Progenitor cell of endocrine pancreas (in vitro differentiated cells): ENCODE results near the gene DPCD. TPM values are rescaled to one million over a fixed set of nuclear protein-coding genes. Genes with fewer than 3 reads are reported as not detected.

Experiments
- DNase-seq: peaks from one replicate; pipeline ENCODE4 v3.0.0; 2021; ENCODE audit warnings: low spot score; ENCODE audit not compliant: unreplicated experiment
- H3K27ac Mint-ChIP-seq: 2 replicates; pipeline ENCODE4 v1.8.0; 2021; ENCODE audit warnings: mild to moderate bottlenecking, moderate library complexity, mixed read lengths
- H3K27me3 Mint-ChIP-seq: 2 replicates; pipeline ENCODE4 v1.8.0; 2021; ENCODE audit warnings: mixed read lengths
- H3K36me3 Mint-ChIP-seq: 2 replicates; pipeline ENCODE4 v1.8.0; 2022; ENCODE audit warnings: mixed read lengths; ENCODE audit not compliant: insufficient read depth
- H3K4me1 Mint-ChIP-seq: 2 replicates; pipeline ENCODE4 v1.8.0; 2021; ENCODE audit warnings: low read depth, mixed read lengths
- H3K4me3 Mint-ChIP-seq: 2 replicates; pipeline ENCODE4 v1.8.0; 2021; ENCODE audit warnings: low read depth, mild to moderate bottlenecking, moderate library complexity, mixed read lengths
- H3K9me3 Mint-ChIP-seq: 2 replicates; pipeline ENCODE4 v1.8.0; 2021; ENCODE audit warnings: low read depth, mixed read lengths
- CTCF ChIP-seq: fragments of 200-600 bp; sonication (generic); IDR thresholded peaks from one replicate; pipeline ENCODE4 v1.5.0; 2021; ENCODE audit warnings: antibody characterized with exemption, mild to moderate bottlenecking; ENCODE audit not compliant: unreplicated experiment
- total RNA-seq: library from RNA; stranded (reverse); gene quantifications from 2 replicates; pipeline ENCODE4 v1.2.1, GENCODE V29; 2021

DPCD gene
- total RNA-seq, 1 donor from 2014 or later, result 27.4 TPM

GRCh38 chr10:101611096-101611905 lies 23.2 kb downstream of the DPCD start:
- no peak for TF ChIP-seq CTCF
- no peak for DNase-seq
- Mint-ChIP-seq H3K36me3 (peaks cover 9% of the 10 kb centered on the region), H3K27ac (no peak overlapping the region), H3K27me3 (no peaks in the 10 kb centered on the region), H3K4me1 (peaks cover 2% of the 10 kb centered on the region), H3K9me3 (no peaks in the 10 kb centered on the region), H3K4me3 (no peak overlapping the region)

GRCh38 chr10:101612086-101612485 lies 24.0 kb downstream of the DPCD start:
- H3K4me3 Mint-ChIP-seq, result no peak overlapping the region
- DNase-seq, result no peak
- no peak for TF ChIP-seq CTCF
- no peaks in the 10 kb centered on the region for H3K27me3 Mint-ChIP-seq
- peaks cover 1% of the 10 kb centered on the region for H3K4me1 Mint-ChIP-seq
- no peak overlapping the region for H3K27ac Mint-ChIP-seq
- H3K36me3 Mint-ChIP-seq, result peaks cover 6% of the 10 kb centered on the region
- H3K9me3 Mint-ChIP-seq, result no peaks in the 10 kb centered on the region

- H3K36me3 Mint-ChIP-seq, result peaks cover 6% of the 10 kb centered on the region
- no peaks in the 10 kb centered on the region for H3K27me3 Mint-ChIP-seq
- H3K27ac Mint-ChIP-seq, result no peak overlapping the region
- DNase-seq, result no peak
- H3K4me3 Mint-ChIP-seq, result no peak overlapping the region
- no peak for TF ChIP-seq CTCF
- H3K9me3 Mint-ChIP-seq, result no peaks in the 10 kb centered on the region
- H3K4me1 Mint-ChIP-seq, result no peaks in the 10 kb centered on the region
Measured at GRCh38 chr10:101612872-101613271, 24.8 kb downstream of the DPCD start.

- DNase-seq, result no peak
- no peak overlapping the region for H3K27ac Mint-ChIP-seq
- no peaks in the 10 kb centered on the region for H3K9me3 Mint-ChIP-seq
- peaks cover 6% of the 10 kb centered on the region for H3K36me3 Mint-ChIP-seq
- TF ChIP-seq CTCF, result no peak
- H3K4me1 Mint-ChIP-seq, result no peaks in the 10 kb centered on the region
- no peak overlapping the region for H3K4me3 Mint-ChIP-seq
- no peaks in the 10 kb centered on the region for H3K27me3 Mint-ChIP-seq
Measured at GRCh38 chr10:101613646-101614045, 25.5 kb downstream of the DPCD start.

- H3K27ac Mint-ChIP-seq, result no peak overlapping the region
Measured at GRCh38 chr10:101614663-101615524, 26.8 kb downstream of the DPCD start.

More at GRCh38 chr10:101614663-101615524, 26.8 kb downstream of the DPCD start:
- TF ChIP-seq CTCF, result no peak
- no peak overlapping the region for H3K4me3 Mint-ChIP-seq
- no peak for DNase-seq
- H3K4me1 Mint-ChIP-seq, result no peaks in the 10 kb centered on the region
- peaks cover under 1% of the 10 kb centered on the region for H3K36me3 Mint-ChIP-seq
- no peaks in the 10 kb centered on the region for H3K27me3 Mint-ChIP-seq
- H3K9me3 Mint-ChIP-seq, result no peaks in the 10 kb centered on the region
